Mesothelial cell of epicardium (in vitro differentiated cells): ENCODE data around the gene EIF4E2. TPM values are rescaled to one million over a fixed set of nuclear protein-coding genes. Genes with fewer than 3 reads are reported as not detected.

Experiments
- DNase-seq, 2 experiments: peaks; one replicate each; pipeline ENCODE4 v3.0.0; 2021; ENCODE audit warnings: low spot score in 2 of 2; ENCODE audit not compliant: unreplicated experiment in 2 of 2
- H3K27ac Mint-ChIP-seq: 2 replicates; pipeline ENCODE4 v1.8.0; 2021; ENCODE audit warnings: mixed read lengths
- H3K27me3 Mint-ChIP-seq: 2 replicates; pipeline ENCODE4 v1.8.0; 2021; ENCODE audit warnings: low read depth, mixed read lengths
- H3K36me3 Mint-ChIP-seq: 2 replicates; pipeline ENCODE4 v1.8.0; 2021; ENCODE audit warnings: mixed read lengths
- H3K4me1 Mint-ChIP-seq: 2 replicates; pipeline ENCODE4 v1.8.0; 2021; ENCODE audit warnings: mixed read lengths
- H3K4me3 Mint-ChIP-seq: 2 replicates; pipeline ENCODE4 v1.8.0; 2021; ENCODE audit warnings: mild to moderate bottlenecking, moderate library complexity, mixed read lengths
- H3K9me3 Mint-ChIP-seq: 2 replicates; pipeline ENCODE4 v1.8.0; 2021; ENCODE audit warnings: mixed read lengths
- total RNA-seq: library from RNA; stranded (reverse); gene quantifications from 3 replicates; pipeline ENCODE4 v1.2.1, GENCODE V29; 2021
- TF ChIP-seq, protein P1 (sequence below): fragments of 200-600 bp; sonication (generic); IDR thresholded peaks from one replicate; pipeline ENCODE4 v1.5.0; 2021; ENCODE audit warnings: antibody characterized with exemption; ENCODE audit not compliant: unreplicated experiment

EIF4E2 gene
- total RNA-seq, 1 donor from 2014 or later, result 72.5 TPM

DNA sequence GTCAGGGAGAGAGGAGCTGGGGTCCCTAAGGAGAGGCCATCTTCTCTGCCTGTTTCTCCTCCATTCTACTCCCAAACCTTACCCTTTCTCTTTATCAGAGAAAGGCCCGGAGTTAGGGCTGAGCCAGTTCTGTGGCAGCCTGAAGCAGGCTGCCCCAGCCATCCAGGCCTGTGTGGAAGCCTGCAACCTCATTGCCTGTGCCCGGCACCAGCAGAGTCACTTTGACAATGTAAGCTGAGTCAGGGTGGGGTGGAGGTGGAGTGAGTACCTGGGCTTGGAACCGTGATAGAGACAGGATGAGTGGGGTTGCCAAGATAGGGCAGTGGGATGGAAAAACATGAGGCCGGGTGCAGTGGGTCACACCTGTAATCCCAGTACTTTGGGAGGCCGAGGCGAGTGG, 5.8 kb upstream of the EIF4E2 start:
- Mint-ChIP-seq H3K27ac (no peak overlapping the region), H3K36me3 (peaks cover 41% of the 10 kb centered on the region), H3K4me3 (no peak overlapping the region), H3K4me1 (peaks cover 4% of the 10 kb centered on the region), H3K27me3 (no peaks in the 10 kb centered on the region), H3K9me3 (peaks cover 21% of the 10 kb centered on the region)
- DNase-seq, result no peak
- TF ChIP-seq, protein P1, sequence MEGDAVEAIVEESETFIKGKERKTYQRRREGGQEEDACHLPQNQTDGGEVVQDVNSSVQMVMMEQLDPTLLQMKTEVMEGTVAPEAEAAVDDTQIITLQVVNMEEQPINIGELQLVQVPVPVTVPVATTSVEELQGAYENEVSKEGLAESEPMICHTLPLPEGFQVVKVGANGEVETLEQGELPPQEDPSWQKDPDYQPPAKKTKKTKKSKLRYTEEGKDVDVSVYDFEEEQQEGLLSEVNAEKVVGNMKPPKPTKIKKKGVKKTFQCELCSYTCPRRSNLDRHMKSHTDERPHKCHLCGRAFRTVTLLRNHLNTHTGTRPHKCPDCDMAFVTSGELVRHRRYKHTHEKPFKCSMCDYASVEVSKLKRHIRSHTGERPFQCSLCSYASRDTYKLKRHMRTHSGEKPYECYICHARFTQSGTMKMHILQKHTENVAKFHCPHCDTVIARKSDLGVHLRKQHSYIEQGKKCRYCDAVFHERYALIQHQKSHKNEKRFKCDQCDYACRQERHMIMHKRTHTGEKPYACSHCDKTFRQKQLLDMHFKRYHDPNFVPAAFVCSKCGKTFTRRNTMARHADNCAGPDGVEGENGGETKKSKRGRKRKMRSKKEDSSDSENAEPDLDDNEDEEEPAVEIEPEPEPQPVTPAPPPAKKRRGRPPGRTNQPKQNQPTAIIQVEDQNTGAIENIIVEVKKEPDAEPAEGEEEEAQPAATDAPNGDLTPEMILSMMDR, result no peak

DNA sequence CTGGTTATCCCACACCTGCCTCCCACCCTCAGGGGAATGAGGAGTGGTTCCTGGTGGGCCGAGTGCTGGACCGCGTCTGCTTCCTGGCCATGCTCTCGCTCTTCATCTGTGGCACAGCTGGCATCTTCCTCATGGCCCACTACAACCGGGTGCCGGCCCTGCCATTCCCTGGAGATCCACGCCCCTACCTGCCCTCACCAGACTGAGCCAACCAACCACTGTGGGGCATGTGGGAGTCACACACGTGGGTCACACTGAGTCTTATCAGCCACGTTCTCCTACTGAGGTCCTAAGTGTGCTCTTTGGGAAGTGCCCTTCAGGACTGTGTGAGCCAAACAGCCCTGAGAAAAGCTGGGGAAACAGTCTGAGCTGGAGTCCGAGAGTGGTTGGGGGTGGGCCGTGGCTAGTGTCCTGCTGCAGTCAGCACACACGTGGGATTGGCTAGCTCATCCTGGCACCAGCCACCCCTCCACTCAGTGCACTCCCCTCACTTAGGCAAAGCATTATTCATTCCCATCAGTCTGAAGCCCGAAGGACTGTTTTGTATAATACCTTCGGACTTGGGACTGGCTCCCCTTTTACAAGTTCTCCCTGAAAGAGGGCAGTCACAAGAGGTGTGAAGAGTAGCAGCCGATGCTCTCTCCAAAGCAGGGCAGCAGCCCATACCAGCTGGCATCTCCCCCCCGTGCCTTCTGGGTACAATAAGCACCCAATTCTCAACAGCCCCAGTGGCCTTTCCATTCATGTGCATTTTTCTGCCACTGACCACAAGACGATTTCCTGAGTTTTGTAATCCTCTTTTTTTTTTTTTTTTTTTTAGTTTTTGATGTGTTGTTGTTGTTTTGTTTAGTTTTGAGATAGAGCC, 4.7 kb upstream of the EIF4E2 start:
- no peak overlapping the region for H3K4me3 Mint-ChIP-seq
- TF ChIP-seq, protein P1, result no peak
- peaks cover 23% of the 10 kb centered on the region for H3K9me3 Mint-ChIP-seq
- peaks cover 42% of the 10 kb centered on the region for H3K36me3 Mint-ChIP-seq
- DNase-seq, result no peak
- H3K27me3 Mint-ChIP-seq, result no peaks in the 10 kb centered on the region
- no peak overlapping the region for H3K27ac Mint-ChIP-seq
- peaks cover 8% of the 10 kb centered on the region for H3K4me1 Mint-ChIP-seq

DNA sequence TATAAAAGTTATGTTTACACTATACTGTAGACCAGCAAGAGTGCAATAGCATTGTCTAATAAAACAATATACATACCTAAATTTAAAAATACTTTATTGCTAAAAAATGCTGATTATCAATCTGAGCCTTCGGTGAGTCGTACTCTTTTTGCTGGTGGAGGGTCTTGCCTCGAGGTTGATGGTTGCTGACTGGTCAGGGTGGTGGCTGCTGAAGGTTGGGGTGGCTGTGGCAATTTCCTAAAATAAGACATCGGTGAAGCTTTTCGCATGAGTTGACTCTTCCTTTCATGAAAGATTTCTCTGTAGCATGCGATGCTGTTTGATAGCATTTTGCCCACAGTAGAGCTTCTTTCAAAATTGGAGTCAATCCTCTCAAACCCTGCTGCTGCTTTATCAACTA, 2.5 kb upstream of the EIF4E2 start:
- H3K4me3 Mint-ChIP-seq, result no peak overlapping the region
- peaks cover 42% of the 10 kb centered on the region for H3K36me3 Mint-ChIP-seq
- no peaks in the 10 kb centered on the region for H3K27me3 Mint-ChIP-seq
- peaks cover 23% of the 10 kb centered on the region for H3K9me3 Mint-ChIP-seq
- no peak for DNase-seq
- H3K27ac Mint-ChIP-seq, result no peak overlapping the region
- TF ChIP-seq, protein P1, result no peak
- H3K4me1 Mint-ChIP-seq, result peaks cover 20% of the 10 kb centered on the region

DNA sequence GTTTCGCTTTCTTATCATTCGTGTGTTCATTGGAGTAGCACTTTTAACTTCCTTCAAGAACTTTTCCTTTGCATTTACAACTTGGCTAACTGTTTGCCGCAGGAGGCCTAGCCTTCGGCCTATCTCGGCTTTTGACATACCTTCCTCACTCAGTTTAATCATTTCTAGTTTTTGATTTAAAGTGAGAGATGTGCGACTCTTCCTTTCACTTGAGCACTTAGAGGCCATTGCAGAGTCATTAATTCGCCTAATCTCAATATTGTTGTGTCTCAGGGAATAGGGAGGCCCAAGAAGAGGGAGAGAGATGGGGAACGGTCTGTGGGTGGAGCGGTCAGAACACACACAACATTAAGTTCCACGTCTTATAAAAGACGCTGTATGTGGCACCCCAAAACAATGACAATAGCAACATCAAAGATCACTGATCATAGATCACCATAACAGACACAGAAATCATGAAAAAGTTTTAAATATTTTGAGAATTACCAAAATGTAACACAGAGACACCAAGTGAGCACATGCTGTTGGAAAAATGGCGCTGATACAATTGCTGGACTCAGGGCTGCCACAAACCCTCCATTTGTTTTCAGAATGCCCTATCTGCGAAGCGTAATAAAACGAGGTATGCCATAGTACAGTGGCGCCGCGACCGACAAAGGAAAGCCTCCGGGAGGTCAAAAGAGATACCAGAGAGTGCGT, 685 bp upstream of the EIF4E2 start:
- Mint-ChIP-seq H3K36me3 (peaks cover 37% of the 10 kb centered on the region), H3K4me3 (peak overlapping the region; percentile 96), H3K4me1 (peaks cover 20% of the 10 kb centered on the region), H3K27me3 (no peaks in the 10 kb centered on the region), H3K9me3 (peaks cover 23% of the 10 kb centered on the region), H3K27ac (peak overlapping the region; percentile 99)
- TF ChIP-seq, protein P1, result no peak
- DNase-seq, result no peak

DNA sequence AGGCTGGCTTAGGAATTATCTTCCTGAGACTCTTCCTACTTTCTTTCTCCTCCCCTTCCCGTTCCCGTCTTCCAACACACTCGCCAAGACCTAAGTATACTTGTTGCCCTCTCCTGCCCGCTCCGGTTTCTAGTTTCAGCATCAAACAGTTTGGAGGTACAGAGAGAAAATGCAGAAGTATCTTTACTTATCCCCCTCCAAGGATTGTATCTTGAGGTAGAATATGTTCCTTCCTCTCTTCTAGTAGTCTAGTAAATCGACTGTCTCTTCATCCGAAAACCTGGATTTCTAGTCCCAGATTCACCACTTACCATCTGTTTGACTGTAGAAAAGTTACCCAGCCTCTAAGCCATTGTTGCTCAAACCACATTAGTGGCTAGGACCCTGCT, 755 bp downstream of the EIF4E2 start:
- H3K4me3 Mint-ChIP-seq, result peak overlapping the region; percentile 96
- peaks cover 20% of the 10 kb centered on the region for H3K4me1 Mint-ChIP-seq
- TF ChIP-seq, protein P1, result no peak
- H3K27ac Mint-ChIP-seq, result peak overlapping the region; percentile 91
- no peaks in the 10 kb centered on the region for H3K27me3 Mint-ChIP-seq
- peaks cover 23% of the 10 kb centered on the region for H3K9me3 Mint-ChIP-seq
- no peak for DNase-seq
- peaks cover 31% of the 10 kb centered on the region for H3K36me3 Mint-ChIP-seq
